Keratinocyte (primary cell): Measurements from ENCODE around the gene RIC3.

Experiments used
- CTCF ChIP-seq, 3 experiments: IDR thresholded peaks in 1 of 3; conservative IDR thresholded peaks in 1 of 3; optimal IDR thresholded peaks in 1 of 3; 2 replicates in 2 of 3; 3 replicates in 1 of 3; pipeline versions ENCODE3 to v1.5.1; 2011; ENCODE audit warnings: low read length in 3 of 3, mild to moderate bottlenecking in 3 of 3, moderate library complexity in 2 of 3, control low read depth in 1 of 3, inconsistent platforms in 1 of 3; ENCODE audit not compliant: insufficient read depth in 2 of 3; ENCODE audit errors: extremely low read depth in 1 of 3
- EZH2 ChIP-seq: IDR thresholded peaks from one replicate; pipeline ENCODE4 v1.6.1; 2012; ENCODE audit warnings: inconsistent platforms, mild to moderate bottlenecking, low read length, moderate library complexity

- TF ChIP-seq CTCF (optimal IDR thresholded peaks at IDR 0.05 in 1 of 3, IDR thresholded peaks at IDR 0.05 in 1 of 3, conservative IDR thresholded peaks at IDR 0.05 in 1 of 3; ENCODE audit: extremely low read depth in 1 of 3, insufficient read depth in 2 of 3, low read length in 3 of 3) (no peak), EZH2 (no peak)
Observed at GRCh38 chr11:8079111-8079675, 89.6 kb downstream of the RIC3 start.
